GM12872 (cell line): Measurements from ENCODE around the gene MYDGF.

Experiments
- TF ChIP-seq, protein P1 (sequence below): IDR thresholded peaks from 3 replicates; pipeline ENCODE4 v1.5.1; 2011; ENCODE audit warnings: low read depth, mild to moderate bottlenecking, low read length, moderate library complexity; ENCODE audit not compliant: insufficient read depth

Gene MYDGF

DNA sequence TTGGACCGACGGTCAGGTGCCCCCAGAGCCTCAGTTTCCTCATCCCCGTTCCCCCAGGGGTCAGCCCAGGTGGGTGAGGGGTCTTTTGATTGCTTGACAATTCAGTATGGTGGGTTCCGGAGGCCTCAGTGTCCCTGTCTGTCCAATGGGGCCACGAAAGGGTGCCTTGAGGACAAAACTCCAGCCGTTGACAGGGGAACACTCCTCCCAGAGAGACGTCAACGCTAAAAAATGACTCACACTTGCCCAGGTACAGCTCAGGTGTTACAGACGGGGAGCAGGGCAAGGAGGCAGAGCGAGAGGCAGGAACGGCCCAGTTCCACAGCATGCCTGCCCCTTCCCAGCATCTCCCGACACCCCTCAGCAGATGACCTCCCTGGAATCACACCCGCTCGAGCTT is 29.0 kb downstream of the MYDGF start:
- TF ChIP-seq, protein P1, sequence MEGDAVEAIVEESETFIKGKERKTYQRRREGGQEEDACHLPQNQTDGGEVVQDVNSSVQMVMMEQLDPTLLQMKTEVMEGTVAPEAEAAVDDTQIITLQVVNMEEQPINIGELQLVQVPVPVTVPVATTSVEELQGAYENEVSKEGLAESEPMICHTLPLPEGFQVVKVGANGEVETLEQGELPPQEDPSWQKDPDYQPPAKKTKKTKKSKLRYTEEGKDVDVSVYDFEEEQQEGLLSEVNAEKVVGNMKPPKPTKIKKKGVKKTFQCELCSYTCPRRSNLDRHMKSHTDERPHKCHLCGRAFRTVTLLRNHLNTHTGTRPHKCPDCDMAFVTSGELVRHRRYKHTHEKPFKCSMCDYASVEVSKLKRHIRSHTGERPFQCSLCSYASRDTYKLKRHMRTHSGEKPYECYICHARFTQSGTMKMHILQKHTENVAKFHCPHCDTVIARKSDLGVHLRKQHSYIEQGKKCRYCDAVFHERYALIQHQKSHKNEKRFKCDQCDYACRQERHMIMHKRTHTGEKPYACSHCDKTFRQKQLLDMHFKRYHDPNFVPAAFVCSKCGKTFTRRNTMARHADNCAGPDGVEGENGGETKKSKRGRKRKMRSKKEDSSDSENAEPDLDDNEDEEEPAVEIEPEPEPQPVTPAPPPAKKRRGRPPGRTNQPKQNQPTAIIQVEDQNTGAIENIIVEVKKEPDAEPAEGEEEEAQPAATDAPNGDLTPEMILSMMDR: no peak

DNA sequence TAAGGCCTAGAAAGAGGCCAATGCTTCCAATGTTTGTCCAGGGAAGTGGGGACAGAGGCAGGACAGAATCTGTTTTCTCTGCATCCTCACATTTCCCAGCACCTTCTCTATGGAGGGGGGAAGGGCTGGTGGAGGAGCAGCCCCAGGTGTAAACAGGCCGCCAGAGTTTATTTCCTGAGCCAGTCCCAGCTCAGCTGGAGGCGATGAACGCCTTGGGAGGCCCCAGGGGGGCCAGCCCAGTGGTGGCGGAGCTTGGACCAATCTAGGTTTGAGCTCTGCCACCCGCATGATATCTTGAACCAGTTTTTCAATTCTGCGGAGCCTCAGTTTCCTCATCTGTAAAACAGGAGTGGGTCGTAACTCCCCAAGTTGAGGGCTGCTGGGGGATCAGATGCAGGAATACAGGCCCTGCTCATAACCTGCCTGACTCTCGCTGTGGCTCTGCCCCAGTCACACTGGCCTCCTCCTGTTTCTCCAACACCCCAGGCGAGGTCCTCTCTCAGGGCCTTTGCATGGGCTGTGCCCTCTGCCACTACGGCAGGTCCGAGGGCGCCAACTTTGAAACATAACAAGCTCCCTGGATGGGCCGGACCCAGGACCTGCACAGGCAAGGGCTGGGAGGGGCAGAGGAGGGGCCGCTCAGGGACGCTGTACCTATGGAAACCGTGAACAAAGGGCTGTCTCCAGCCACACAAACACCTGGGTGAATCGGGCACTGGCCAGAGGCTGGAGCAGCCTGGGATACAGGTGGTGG is 29.7 kb downstream of the MYDGF start:
- TF ChIP-seq, protein P1: no peak

DNA sequence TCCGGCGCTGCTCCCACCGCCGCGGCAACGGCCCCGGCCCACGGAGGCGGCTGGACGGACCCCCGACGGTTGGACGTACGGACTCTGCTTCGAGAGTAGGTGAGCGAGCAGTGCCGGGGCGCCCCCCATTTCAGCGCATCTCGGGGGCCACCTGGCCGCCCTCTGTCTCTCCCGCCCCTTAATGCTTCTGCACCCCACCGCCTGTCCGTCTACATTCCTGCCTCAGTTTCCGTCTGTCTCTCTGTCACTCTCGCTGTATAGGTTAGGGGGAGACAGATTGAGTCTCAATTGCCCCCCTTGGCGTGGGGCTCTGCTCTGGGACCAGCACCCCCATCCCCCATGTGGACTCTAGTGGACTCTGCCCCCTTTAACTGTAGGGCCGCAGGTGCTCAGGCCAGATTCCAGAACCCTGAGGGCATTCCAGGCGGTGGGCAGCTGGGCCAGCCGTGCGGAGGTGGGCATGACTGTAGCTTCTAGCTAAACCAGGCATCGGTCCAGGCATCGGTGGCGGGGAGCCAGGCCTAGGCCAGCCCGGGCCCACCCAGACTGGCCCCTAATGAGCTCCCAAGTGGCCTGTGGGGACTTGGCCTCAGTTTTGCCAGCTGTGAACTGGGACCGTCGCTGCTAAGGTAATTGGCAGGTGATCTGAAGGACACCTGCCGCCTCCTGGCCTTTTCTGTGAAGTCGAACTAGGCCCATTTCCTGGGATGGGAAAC is 30.5 kb downstream of the MYDGF start:
- TF ChIP-seq, protein P1: no peak

DNA sequence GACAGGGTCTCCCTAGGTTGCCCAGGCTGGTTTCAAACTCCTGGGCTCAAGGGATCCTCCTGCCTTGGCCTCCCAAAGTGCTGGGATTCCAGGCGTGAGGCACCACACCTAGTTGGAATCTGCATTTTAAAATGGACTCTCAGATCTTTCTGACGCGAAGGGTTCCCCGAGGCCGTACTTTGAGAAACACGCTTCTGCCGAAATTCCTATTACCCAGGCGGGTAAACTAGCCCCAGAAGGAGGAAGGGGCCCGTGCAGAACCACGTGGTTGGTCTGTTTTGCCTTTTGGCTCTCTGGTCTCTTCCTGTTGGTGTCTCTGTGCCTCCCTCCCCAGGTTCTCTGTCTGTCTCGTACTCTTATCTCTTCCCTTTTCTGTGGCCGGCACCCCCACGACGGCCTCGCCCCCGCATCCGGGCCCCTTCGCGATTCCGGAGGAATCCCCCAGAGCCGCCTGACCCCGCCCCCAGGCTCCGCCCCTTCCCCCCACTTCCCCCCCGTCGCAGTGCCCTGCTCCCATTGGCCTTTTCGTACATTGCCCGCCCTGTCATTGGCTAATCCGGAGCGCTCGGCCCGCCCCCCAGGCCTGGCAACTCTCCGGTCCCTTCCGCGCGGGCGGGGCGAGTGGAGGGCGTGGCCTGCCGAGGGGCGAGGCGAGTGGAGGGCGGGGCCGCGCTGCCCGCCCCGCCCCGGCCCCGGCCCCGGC is 31.2 kb downstream of the MYDGF start, which contains the start of gene TNFAIP8L1:
TNFAIP8L1 (plus strand) TSS at position 689 of the 703 bp plus-strand sequence. CDS start 12,354 bp downstream, outside the sequence.
- TF ChIP-seq, protein P1: no peak

DNA sequence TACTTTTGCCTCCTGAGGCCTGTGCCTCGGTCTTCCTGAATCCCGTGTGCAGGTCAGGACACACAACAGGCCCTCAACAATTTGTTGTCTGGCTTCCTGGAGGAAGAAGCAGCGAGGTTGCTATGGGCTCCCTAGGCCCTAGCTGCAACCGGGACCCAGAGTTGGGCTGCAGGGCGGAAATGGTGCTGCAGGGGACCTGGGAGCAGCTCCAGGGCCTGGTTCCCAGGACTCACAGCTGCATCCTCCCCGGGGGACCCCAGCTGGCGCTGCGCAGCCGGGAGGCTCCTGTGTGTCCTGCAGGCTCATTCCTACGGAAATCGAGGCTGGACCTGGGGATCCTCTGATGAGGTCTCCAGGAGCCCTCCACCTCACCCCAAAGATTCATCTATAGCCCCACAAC is 31.8 kb downstream of the MYDGF start:
- TF ChIP-seq, protein P1: no peak

DNA sequence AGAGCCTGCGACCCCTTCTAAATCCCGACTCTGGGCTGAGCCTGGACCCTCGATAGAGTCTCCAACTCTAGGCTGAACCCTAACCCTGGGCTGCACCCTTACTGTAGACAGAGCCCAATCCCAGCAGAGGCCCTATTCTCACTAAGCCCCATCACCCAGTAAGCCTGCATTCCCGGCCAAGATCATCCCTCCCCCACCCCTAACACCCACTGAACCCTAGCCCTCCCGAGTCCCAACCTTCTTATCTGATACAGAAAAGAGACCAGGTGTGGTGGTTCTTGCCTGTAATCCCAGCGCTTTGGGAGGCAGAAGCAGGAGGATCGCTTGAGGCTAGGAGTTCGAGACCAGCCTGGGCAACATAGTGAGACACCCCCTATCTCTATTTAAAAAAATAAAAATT is 33.4 kb downstream of the MYDGF start:
- TF ChIP-seq, protein P1: no peak

DNA sequence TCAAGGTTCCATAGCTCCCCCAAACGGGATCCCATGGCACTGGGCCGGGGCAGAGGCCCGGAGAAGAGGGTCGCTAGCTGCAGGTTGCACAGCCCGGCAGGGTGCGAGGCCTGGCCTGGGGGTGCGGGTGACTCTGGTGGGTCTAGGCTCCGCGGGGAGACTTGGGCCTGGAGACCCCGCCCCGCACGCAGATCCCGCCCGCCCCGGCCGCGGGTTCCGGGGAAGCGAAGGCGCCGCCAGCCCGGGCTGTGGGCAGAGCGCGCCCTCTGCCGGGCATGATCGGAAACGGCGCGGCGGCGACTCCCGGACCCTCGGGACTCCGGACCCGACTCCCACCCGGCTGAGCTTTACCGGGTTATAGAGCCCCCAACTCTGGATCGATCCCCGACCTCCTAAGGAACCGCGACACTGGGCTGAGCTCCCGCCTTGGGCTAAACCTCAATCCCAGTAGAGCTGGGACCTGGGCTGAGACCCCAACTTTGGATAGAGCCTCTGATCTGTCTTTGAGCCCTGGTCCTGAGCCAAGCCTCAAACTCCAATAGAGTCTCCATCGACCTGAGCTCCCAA is 33.9 kb downstream of the MYDGF start:
- TF ChIP-seq, protein P1: peak; percentile 85
